ENCODE measurements around the gene ANKS1B.
A peak's percentile ranks its signal among the peaks of the same experiment; 100 is the strongest.

ANKS1B gene

DNA sequence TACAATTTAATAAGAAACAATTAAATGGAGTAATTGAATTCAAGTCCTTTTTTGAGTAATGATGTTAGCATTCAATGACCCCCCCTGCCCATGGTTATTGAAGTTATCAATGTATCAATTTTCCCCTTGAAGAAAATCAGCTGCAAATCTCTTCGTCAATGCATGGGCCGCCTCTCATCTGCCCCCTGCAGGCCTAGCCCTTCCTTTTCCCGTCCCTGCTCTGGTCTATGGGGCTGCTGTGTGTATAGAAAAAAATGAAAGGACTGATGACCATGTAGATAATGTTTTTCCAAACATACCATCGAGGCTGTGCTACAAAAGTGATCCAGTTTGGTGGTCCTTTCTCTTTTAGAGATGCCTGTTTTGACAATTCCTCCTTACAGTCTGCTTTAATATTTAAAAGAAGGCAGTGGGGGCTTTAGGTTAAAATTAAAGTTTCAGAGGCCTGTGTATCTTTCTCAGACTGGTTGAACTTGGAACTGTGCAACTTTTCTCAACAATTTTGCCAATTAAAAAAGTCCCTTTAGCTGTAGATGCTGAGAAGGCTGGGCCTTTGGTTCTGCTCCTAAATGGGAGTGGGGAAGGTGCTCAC is 1241.3 kb downstream of the ANKS1B start:
- DNase-seq: no peak

GRCh38 chr12:98741556-98742265 is 1243.0 kb downstream of the ANKS1B start:
- peak; percentile 32 to 99 (median 77) for DNase-seq

- no peak for DNase-seq
These were observed 1243.6 kb downstream of the ANKS1B start for GRCh38 chr12:98741196-98741555.

DNA sequence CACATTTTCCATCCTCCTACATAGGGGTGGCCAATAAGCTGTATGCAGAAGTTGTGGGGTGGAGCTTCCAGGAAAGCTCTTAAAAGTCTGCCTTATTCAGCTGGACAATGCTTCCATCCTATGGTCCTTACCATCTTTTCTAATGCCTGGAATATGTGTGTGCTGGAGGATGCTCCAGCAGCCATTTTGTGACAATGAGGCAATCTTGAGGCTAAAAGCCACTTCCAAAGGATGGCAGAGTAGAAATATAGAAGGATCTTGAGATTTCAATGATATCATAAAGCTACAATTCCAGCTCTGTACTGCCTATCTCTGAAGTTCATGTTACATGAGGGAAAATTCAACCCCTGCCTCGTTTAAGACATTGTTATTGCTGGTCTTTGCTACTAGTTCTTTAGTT is 1244.0 kb downstream of the ANKS1B start:
- no peak for DNase-seq

- DNase-seq: peak in 1 of 3 experiments; percentile 56
These were observed 1246.2 kb downstream of the ANKS1B start for GRCh38 chr12:98738539-98738938.

- no peak for DNase-seq
These were observed 1246.7 kb downstream of the ANKS1B start for GRCh38 chr12:98738002-98738401.

DNA sequence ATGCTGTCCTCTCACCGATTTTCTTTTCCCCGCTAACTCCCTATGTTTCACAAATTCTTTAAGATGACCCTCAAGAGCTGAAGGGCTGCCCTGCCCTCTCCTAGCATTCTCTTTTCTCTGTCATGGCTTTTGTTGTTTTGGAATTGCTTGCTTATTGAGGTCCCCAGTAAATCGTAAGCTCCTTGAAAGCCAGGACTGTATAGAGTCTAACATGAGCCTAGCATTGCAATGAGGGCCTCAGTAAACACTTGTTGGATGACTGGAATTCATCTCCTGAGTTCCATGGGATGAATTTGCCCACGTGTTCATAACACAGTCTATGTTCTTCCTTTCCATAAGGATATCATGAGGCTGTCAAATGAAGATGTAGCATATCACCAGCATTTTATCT is 1247.4 kb downstream of the ANKS1B start:
- no peak for DNase-seq

- DNase-seq: peak; percentile 14 to 81 (median 68)
These were observed 1248.1 kb downstream of the ANKS1B start for GRCh38 chr12:98736352-98737321.

- no peak for DNase-seq
These were observed 1248.9 kb downstream of the ANKS1B start for GRCh38 chr12:98735821-98736220.

DNA sequence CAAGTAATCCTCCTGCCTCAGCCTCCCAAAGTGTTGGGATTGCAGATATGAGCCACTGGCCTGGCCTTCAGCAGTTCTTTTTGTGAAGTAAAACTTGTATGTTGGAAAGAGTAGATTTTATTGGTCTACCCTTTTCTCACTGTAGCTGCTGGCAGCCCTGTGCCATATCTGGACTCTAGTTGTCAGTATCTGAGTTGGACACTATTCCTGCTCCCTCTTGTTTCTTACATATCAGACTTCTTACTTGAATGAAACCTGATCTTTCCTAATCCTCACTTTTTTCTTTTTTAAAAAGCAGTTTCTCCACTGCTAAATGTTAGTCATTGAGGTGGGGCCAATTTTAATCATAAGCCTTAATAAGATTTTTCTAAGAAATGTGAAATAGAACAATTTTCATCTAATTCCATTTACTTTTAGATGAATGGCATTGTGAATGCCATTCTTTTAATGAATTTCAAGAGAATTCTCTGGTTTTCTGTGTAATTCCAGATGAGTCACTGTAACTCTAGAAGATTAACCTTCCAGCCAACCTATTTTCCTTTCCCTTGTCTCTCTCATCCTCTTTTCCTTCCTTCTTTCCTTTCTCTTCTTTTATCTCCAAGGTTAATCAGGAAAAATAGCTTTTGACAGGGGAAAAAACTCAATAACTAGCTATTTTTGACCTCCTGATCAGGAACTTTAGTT is 1250.9 kb downstream of the ANKS1B start:
- DNase-seq: no peak

GRCh38 chr12:98730412-98730811 is 1254.3 kb downstream of the ANKS1B start:
- no peak for DNase-seq

GRCh38 chr12:98727196-98727595 is 1257.5 kb downstream of the ANKS1B start:
- no peak for DNase-seq

DNA sequence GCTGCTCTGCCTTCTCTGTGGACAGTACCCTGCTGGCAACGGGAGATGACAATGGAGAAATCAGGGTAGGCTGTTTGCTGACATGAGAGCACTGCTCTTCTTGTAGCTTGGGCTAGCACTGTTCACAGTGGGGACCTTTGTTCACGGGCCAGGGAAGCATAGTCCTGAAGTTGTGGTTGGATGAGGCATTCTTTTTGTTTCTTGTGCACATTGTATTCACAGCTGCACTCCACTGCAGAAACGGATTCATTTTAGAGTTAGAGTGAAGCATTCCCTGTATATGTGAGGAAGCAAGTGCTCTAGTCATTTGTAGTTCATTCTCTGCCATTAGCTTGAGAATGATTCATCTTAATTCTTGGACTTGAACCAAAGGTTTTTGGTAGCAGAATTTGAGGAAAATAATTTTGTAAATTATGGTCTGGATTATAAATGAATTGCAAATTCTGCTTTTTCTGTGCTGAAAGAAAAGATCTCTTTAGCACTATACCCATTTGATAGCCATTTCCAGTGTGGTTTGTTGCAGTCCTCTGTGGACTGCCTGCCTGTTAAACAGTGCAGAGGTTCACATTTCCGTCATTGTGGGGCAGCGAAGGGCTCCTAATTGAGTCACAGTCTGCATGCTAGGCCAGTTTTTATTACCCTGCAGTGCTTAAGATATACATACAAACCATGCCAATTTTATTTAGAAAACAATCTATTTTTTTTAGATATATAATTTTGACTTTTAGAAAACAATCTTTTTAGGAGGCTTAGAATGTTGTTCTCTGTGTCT is 1259.1 kb downstream of the ANKS1B start:
- DNase-seq: peak in 2 of 3 experiments; percentile 72 to 73

GRCh38 chr12:98724384-98725155 is 1260.2 kb downstream of the ANKS1B start:
- no peak for DNase-seq

DNA sequence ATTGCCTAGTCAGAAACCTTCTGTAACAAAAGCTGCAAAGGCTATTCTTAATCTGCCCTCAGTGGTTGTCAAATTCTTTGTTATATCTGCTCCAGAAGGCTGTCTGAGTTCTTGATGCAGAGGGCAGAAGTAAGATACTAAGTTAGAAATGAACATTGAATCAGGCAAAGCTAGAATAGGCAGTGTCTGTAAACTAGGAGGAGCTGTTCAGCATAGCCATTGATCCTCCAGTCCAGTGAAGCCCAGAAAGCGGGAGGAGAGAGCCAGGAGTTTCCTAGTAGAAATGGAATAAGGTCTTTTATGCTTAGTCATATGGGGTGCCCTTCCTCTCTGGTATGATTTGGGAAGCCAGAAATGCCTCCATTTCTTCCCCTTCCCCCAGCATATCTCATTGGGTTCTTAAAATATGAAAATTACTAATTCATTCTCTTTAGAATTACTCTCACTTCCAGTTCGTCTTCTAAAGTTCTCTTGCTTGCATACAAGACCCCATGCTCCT is 1263.5 kb downstream of the ANKS1B start:
- no peak for DNase-seq

DNA sequence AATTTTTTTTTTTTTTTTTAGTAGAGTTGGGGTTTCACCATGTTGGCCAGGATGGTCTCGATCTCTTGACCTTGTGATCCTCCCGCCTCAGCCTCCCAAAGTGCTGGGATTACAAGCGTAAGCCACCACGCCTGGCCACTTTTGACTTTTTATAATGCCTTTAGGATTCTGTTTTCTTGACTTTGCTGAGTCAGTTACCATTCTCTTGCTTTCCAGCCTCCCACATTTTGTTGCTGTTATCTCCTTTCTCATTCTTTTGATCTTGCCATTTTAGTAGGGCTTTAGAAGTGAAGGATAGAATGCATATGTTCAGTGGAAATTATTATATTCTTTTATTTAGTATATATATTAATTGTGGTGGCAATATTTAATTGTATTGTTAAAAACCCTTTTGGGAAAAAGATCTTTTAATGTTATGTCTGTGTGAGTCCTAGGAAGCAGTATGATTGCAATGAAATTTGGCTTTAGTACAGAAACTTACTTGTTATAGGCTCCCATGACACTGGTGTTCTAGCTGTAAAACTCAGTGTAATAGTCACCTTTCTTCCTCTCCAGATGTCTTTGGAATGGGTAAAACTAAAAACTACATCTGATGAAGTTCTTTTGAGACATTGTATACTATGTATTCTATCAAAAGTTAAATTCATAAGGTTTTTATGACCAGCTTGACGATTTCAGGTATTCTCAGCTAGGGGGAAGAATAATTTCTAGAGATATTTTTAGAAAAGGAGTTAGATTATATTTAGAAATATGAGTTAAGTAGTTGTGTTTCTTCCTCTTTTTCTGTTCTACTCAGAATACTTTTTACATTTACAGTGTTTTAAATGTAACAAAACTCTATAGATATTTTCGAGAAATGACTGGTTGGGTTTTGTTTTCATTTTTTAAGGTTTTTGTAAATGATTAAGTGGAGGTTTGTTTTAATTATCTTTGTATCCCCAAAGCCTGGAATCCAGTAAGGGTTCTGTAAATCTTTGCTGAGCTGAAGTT is 1264.9 kb downstream of the ANKS1B start:
- DNase-seq: no peak

- no peak for DNase-seq
These were observed 1270.3 kb downstream of the ANKS1B start for GRCh38 chr12:98714426-98714825.

- no peak for DNase-seq
These were observed 1275.7 kb downstream of the ANKS1B start for GRCh38 chr12:98709022-98709421.

GRCh38 chr12:98701166-98701565 is 1283.6 kb downstream of the ANKS1B start:
- no peak for DNase-seq

- DNase-seq: peak in 1 of 3 experiments; percentile 27
These were observed 1285.2 kb downstream of the ANKS1B start for GRCh38 chr12:98699586-98699985.
